ENCODE data around the gene ERAP2.

Gene ERAP2

GRCh38 chr5:96934708-96935558, 58.6 kb downstream of the ERAP2 start:
- DNase-seq = peak; percentile 92

GRCh38 chr5:96935559-96936430, 59.5 kb downstream of the ERAP2 start, which contains the start of gene LNPEP:
Gene LNPEP (plus strand): TSS chr5:96936080. CDS start chr5:96936156, 76 bp downstream.
- DNase-seq = peak; percentile 93

GRCh38 chr5:96936431-96937320, 60.4 kb downstream of the ERAP2 start:
- peak; percentile 51 for DNase-seq

- DNase-seq = no peak
Observed at GRCh38 chr5:96940586-96940985, 64.3 kb downstream of the ERAP2 start.

- no peak for DNase-seq
Observed at GRCh38 chr5:96941140-96941539, 64.8 kb downstream of the ERAP2 start.

GRCh38 chr5:96942078-96942477, 65.8 kb downstream of the ERAP2 start:
- peak; percentile 31 for DNase-seq

- DNase-seq = no peak
Observed at GRCh38 chr5:96942911-96943310, 66.6 kb downstream of the ERAP2 start.

GRCh38 chr5:96943799-96944198, 67.5 kb downstream of the ERAP2 start:
- no peak for DNase-seq

GRCh38 chr5:96945144-96945897, 69.0 kb downstream of the ERAP2 start:
- no peak for DNase-seq

GRCh38 chr5:96946381-96946780, 70.1 kb downstream of the ERAP2 start:
- DNase-seq = no peak

- DNase-seq = no peak
Observed at GRCh38 chr5:96952118-96952750, 75.9 kb downstream of the ERAP2 start.

GRCh38 chr5:96952974-96953730, 76.9 kb downstream of the ERAP2 start:
- no peak for DNase-seq

- no peak for DNase-seq
Observed at GRCh38 chr5:96957254-96958049, 81.2 kb downstream of the ERAP2 start.

- no peak for DNase-seq
Observed at GRCh38 chr5:96958977-96959376, 82.7 kb downstream of the ERAP2 start.

GRCh38 chr5:96961053-96961452, 84.8 kb downstream of the ERAP2 start:
- DNase-seq = no peak

GRCh38 chr5:96962540-96962991, 86.3 kb downstream of the ERAP2 start:
- DNase-seq = no peak

GRCh38 chr5:96963267-96963666, 87.0 kb downstream of the ERAP2 start:
- DNase-seq = no peak

GRCh38 chr5:96966801-96967200, 90.5 kb downstream of the ERAP2 start:
- no peak for DNase-seq

- DNase-seq = no peak
Observed at GRCh38 chr5:96967400-96967799, 91.1 kb downstream of the ERAP2 start.

- no peak for DNase-seq
Observed at GRCh38 chr5:96968074-96968473, 91.8 kb downstream of the ERAP2 start.

All from activated gamma-delta T cell treated with Interleukin-2 at 50 U/mL for 16 hours (primary cell).